Activated CD8-positive, alpha-beta T cell treated with anti-CD3 and anti-CD28 coated beads for 36 hours (primary cell): ENCODE measurements around the gene TRIM60. TPM values are rescaled to one million over a fixed set of nuclear protein-coding genes. Genes with fewer than 3 reads are reported as not detected.
A peak's percentile ranks its signal among the peaks of the same experiment; 100 is the strongest.

ENCODE experiments used
- ATAC-seq: fragments of 200-7000 bp; cut with Tn5 transposase; one replicate; pipeline ENCODE4 v1.10.0; 2021; ENCODE audit warnings: mild to moderate bottlenecking, moderate library complexity
- CTCF ChIA-PET: fragments of 350-600 bp; sonication (Branson Sonifier 250); formaldehyde crosslinking; loops from one replicate; lab custom pipeline; 2021; ENCODE audit warnings: antibody characterized with exemption; lab: Charles Lee
- POLR2A ChIA-PET: fragments of 350-600 bp; sonication (Branson Sonifier 250); formaldehyde crosslinking; loops from one replicate; lab custom pipeline; 2021; ENCODE audit warnings: antibody characterized with exemption; lab: Charles Lee
- DNase-seq: peaks from one replicate; pipeline ENCODE4 v3.0.0-alpha.2; 2020
- H3K27ac Mint-ChIP-seq: one replicate; pipeline ENCODE4 v1.8.0; 2021; ENCODE audit warnings: mild to moderate bottlenecking, mixed read lengths
- H3K27me3 Mint-ChIP-seq: one replicate; pipeline ENCODE4 v1.8.0; 2021; ENCODE audit warnings: mixed read lengths
- H3K36me3 Mint-ChIP-seq: one replicate; pipeline ENCODE4 v1.8.0; 2021; ENCODE audit warnings: low read depth, mixed read lengths
- H3K4me1 Mint-ChIP-seq: one replicate; pipeline ENCODE4 v1.8.0; 2021; ENCODE audit warnings: low read depth, mixed read lengths
- H3K4me3 Mint-ChIP-seq: one replicate; pipeline ENCODE4 v1.8.0; 2021; ENCODE audit warnings: mild to moderate bottlenecking, moderate library complexity, mixed read lengths
- H3K9me3 Mint-ChIP-seq: one replicate; pipeline ENCODE4 v1.8.0; 2021; ENCODE audit warnings: mixed read lengths
- intact Hi-C: fragments of 100-400 bp; cut with micrococcal nuclease; formaldehyde crosslinking; loops from one replicate; pipeline ENCODE4 v1.10.0; 2022
- total RNA-seq, 2 experiments: library from RNA; stranded (reverse); gene quantifications; one replicate each; pipeline ENCODE4 v1.2.3, GENCODE V29; 2021
- TF ChIP-seq, protein P1 (sequence below): fragments of 200-600 bp; IDR thresholded peaks from one replicate; pipeline ENCODE4 v1.8.0; 2022; ENCODE audit warnings: antibody characterized with exemption, mild to moderate bottlenecking

Gene TRIM60
- total RNA-seq, 2 experiments from 2014 or later, result not detected

- H3K4me1 Mint-ChIP-seq, result peaks cover 12% of the 10 kb centered on the region
- no peaks in the 10 kb centered on the region for H3K9me3 Mint-ChIP-seq
- CTCF ChIA-PET, result no interaction called here
- no peak for DNase-seq
- TF ChIP-seq, protein P1, sequence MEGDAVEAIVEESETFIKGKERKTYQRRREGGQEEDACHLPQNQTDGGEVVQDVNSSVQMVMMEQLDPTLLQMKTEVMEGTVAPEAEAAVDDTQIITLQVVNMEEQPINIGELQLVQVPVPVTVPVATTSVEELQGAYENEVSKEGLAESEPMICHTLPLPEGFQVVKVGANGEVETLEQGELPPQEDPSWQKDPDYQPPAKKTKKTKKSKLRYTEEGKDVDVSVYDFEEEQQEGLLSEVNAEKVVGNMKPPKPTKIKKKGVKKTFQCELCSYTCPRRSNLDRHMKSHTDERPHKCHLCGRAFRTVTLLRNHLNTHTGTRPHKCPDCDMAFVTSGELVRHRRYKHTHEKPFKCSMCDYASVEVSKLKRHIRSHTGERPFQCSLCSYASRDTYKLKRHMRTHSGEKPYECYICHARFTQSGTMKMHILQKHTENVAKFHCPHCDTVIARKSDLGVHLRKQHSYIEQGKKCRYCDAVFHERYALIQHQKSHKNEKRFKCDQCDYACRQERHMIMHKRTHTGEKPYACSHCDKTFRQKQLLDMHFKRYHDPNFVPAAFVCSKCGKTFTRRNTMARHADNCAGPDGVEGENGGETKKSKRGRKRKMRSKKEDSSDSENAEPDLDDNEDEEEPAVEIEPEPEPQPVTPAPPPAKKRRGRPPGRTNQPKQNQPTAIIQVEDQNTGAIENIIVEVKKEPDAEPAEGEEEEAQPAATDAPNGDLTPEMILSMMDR, result no peak
- no peak for ATAC-seq
- H3K27ac Mint-ChIP-seq, result no peak overlapping the region
- H3K36me3 Mint-ChIP-seq, result no peaks in the 10 kb centered on the region
- POLR2A ChIA-PET, result interaction anchor here (0.6 kb wide), 1 partner anchor 12 kb away, joined by 3 read pairs; no protein-coding TSS in a partner anchor
- intact Hi-C loops, result no loop called here
- H3K27me3 Mint-ChIP-seq, result peaks cover 4% of the 10 kb centered on the region
- no peak overlapping the region for H3K4me3 Mint-ChIP-seq
Observed at GRCh38 chr4:165005352-165005925, 26.4 kb upstream of the TRIM60 start.

- Mint-ChIP-seq H3K9me3 (no peaks in the 10 kb centered on the region), H3K27ac (no peak overlapping the region), H3K36me3 (no peaks in the 10 kb centered on the region), H3K27me3 (peaks cover 4% of the 10 kb centered on the region), H3K4me3 (no peak overlapping the region), H3K4me1 (peaks cover 12% of the 10 kb centered on the region)
- TF ChIP-seq, protein P1, result no peak
- intact Hi-C loops, result no loop called here
- ChIA-PET POLR2A (no interaction called here), CTCF (interaction anchor here (0.6 kb wide), 1 partner anchor 51 kb away, joined by 3 read pairs; no protein-coding TSS in a partner anchor)
- DNase-seq (no peak), ATAC-seq (no peak)
Observed at GRCh38 chr4:165006456-165006855, 25.3 kb upstream of the TRIM60 start.

DNA sequence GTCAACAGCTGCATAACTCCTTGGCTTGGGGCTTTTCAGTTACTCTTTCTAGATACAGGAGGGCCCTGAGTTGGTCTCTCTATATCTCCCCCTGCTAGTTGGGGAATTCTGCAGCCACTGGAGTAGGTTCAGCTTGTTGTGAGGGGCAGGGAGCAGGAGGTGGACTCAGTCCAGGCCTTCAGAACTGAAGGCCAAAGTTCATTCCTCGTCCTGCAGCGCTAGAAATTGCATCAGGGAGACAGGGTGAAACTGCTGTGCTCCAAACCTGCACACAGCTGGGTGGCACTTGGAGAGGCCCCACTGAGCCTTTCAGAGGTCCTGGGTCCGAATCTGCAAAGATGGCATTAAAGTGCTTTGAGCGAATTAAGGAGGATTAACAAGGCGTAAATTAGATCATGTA, 24.9 kb upstream of the TRIM60 start:
- Mint-ChIP-seq H3K4me3 (no peak overlapping the region), H3K9me3 (no peaks in the 10 kb centered on the region), H3K27ac (no peak overlapping the region), H3K27me3 (peaks cover 4% of the 10 kb centered on the region), H3K4me1 (peaks cover 12% of the 10 kb centered on the region), H3K36me3 (no peaks in the 10 kb centered on the region)
- TF ChIP-seq, protein P1, result no peak
- intact Hi-C loops, result no loop called here
- DNase-seq (no peak), ATAC-seq (no peak)
- CTCF ChIA-PET, result interaction anchor here (0.6 kb wide), 1 partner anchor 50 kb away, joined by 3 read pairs; no protein-coding TSS in a partner anchor
- POLR2A ChIA-PET, result no interaction called here

GRCh38 chr4:165009493-165010227, 22.1 kb upstream of the TRIM60 start:
- CTCF ChIA-PET, result no interaction called here
- no peaks in the 10 kb centered on the region for H3K36me3 Mint-ChIP-seq
- H3K27ac Mint-ChIP-seq, result no peak overlapping the region
- no peaks in the 10 kb centered on the region for H3K9me3 Mint-ChIP-seq
- no peak overlapping the region for H3K4me3 Mint-ChIP-seq
- POLR2A ChIA-PET, result no interaction called here
- H3K27me3 Mint-ChIP-seq, result peaks cover 6% of the 10 kb centered on the region
- peak; percentile 92 for ATAC-seq
- TF ChIP-seq, protein P1, result no peak
- peaks cover 12% of the 10 kb centered on the region for H3K4me1 Mint-ChIP-seq
- intact Hi-C loops, result no loop called here
- peak; percentile 48 for DNase-seq

DNA sequence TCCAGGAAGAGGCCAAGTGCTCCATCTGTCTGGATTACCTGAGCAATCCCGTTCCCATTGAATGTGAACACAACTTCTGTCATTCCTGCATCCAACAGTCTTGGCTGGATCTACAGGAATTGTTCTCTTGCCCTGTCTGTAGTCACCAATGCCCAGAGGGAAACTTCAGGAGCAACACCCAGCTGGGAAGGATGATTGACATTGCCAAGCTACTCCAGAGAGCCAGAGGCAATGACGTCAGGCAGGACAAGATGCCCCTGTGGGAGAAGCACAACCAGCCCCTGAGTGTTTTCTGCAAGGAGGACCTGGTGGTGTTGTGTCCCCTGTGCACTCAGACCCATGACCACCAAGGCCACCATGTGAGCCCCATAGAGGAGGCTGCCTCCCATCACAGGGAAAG, 21.3 kb upstream of the TRIM60 start:
- intact Hi-C loops, result no loop called here
- DNase-seq, result no peak
- Mint-ChIP-seq H3K4me1 (peaks cover 12% of the 10 kb centered on the region), H3K4me3 (no peak overlapping the region), H3K27me3 (peaks cover 8% of the 10 kb centered on the region), H3K36me3 (no peaks in the 10 kb centered on the region), H3K27ac (no peak overlapping the region), H3K9me3 (no peaks in the 10 kb centered on the region)
- ChIA-PET CTCF (no interaction called here), POLR2A (interaction anchor here (1.1 kb wide), 1 partner anchor 28 kb away, joined by 3 read pairs; no protein-coding TSS in a partner anchor)
- TF ChIP-seq, protein P1, result no peak
- no peak for ATAC-seq
